Measurements from ENCODE around the gene MAS1.
"Not testable (repeated sequence)": the region's sequence is repeated elsewhere in the genome, so short reads cannot be mapped to it uniquely, and the experiment has no call there.

The MAS1 gene

DNA sequence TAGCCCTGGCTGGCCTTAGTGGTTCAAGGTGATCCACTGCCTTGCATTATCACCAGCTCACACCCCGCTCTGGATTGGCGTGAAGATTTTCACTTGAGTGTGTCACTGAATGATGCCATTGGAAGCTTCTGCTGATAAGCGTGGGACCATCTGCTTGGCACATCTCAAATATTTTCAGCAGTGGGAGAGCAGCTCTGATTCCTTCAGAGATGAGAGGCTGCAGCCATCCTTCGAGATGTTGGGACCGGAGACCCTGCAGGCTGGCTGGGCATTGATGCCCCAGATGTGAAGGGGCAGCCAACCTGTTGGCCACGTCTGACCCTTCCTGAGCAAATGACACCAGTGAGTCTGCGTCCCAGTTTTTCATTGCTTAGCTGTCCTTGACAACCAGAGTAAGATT lies at the start of gene MAS1:
MAS1 (plus strand) TSS at position 197 of the 400 bp plus-strand sequence. CDS start 15,968 bp downstream, outside the sequence.
- DNase-seq = no peak

DNA sequence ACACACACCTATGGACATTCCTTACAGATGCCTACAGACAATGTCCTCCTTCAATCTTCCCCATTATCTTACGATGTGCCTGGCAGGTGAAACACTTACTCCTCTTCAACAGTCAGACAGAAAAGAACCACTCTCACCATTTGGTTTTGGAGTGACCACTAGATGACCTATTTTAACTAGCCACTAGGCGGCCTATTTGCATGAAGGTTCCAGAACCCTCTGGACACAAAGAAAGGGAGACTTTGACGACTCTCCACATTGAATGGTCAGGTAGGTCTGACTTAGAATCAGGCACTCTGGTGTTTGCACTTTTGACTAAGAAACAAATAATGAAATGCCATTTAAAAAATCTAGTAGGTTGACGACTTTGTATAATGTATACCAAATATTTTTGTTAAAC lies 48.8 kb upstream of the MAS1 start:
- no peak for DNase-seq

DNA sequence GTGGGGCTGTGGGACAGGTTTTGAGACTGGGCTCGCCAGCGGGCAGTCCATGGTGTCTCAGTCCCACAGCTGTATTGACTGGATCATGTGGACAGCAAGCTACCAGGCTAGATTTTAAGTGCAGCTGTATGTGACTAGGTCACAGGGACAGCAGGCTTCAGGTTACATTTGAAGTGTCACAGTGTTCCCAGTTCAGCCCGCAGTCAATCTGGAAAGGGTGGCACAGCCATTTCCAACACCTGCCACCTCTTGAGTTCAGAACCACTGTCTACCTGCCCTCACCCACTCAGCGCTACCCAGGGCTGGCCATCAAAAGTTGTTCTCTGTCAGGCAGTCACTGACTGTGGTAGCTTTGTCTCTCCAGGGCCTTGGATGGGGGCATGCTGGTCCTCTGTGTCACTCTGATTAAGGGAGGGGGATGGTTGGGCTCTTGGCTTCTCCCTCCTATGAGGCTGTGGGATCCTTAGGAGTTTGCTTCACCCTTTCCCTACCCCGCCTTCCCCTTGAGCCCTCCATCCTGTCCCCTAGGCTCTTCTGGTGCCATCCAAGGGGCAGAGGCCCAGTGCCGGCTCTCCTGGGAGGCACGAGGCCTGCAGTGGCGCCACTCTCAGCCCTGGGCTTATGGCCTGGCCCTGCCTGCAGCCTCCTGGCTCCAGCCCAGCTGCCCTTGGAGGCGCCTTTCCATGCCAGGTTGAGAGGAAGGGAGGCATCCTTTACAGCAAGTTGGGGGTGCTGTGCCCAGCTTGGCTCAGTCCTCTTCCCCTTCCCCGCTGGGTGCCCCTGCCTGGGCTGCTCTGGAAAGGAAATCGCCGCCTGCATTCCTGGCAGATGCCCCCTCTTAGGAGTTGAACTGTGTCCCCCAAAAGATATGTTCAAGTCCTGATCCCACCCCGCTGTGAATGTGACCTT lies 45.8 kb upstream of the MAS1 start:
- no peak for DNase-seq

DNA sequence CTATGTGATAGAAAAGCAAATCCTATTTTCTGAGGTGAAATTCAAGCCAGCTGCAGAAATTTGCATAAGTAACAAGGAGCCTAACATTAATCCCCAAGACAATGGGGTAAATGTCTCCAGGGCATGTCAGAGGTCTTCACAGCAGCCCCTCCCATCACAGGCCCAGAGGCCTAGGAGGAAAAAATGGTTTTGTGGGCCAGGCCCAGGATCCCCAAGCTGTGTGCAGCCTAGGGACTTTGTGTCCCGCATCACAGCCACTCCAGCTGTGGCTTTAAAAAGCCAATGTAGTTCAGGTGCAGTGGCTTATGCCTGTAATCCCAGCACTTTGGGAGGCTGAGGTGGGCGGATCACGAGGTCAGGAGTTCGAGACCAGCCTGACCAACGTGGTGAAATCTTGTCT lies 42.2 kb upstream of the MAS1 start:
- DNase-seq = not testable (repeated sequence)

DNA sequence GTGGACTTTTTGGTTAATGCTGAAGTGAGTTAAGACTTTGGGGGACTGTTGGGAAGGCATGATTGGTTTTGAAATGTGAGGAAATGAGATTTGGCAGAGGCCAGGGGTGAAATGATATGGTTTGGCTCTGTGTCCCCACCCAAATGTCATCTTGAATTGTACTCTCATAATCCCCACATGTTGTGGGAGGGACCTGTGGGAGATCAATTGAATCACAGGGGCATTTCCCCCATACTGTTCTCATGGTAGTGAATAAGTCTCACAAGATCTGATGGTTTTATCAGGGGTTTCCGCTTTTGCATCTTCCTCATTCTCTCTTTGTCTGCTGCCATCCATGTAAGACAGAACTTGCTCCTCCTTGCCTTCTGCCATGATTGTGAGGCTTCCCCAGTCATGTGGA lies 40.9 kb upstream of the MAS1 start:
- not testable (repeated sequence) for DNase-seq

DNA sequence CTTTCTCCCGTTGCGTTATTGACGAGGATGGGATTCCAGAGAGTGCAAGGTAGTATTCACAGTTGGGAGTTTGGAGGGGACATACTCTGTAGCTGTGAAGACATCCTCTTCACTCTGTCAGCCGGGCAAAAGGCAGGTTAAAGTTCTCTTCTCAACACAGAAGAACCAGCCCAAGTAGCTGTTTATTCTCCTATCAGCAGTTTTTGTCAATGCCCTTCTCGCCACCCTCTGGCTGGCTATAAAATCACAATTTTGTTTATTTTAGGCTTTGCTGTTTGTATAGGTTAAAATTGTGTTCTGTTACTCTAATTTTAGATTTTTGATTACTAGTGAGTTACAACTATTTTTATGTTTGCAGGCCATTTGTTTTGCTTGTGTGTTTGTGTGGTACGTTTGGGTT lies 37.9 kb upstream of the MAS1 start:
- DNase-seq = peak; percentile 13 to 21

DNA sequence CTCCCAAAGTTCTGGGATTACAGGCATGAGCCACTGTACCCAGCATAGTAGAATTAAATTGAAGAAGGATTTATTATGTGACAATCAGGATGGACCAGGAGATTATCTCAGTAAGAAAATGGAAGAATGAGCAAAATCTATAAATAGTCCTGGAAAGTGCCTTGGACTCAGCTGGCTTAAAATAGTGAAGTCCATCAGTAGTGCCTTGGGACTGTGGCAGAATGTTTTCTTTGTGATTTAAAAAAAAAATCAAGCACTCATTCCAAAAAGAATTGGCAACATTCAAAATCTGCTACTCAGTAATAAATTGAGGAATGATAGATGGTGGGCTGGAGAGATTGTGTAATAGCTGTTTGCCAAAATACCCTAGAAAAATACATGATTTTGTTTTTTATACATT lies 37.0 kb upstream of the MAS1 start:
- no peak for DNase-seq

DNA sequence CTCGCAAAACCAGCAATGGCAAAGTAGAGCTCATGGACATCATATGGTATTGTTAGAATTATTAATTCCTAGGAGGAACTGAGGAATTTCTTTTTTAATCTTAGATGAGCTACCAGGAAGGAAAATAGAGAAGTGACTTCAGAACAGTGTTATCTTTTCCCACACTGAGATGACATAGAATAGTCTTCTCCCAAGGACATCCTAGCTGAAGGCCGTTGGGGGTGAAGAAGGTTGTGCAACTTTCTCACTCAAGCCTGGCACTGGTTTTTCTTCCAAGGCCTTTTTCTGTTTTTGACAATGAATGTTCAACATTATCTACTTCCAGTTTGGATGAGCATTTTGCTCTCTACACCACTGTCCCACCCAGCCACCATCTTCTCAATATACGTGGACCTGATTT lies 35.8 kb upstream of the MAS1 start:
- no peak for DNase-seq

DNA sequence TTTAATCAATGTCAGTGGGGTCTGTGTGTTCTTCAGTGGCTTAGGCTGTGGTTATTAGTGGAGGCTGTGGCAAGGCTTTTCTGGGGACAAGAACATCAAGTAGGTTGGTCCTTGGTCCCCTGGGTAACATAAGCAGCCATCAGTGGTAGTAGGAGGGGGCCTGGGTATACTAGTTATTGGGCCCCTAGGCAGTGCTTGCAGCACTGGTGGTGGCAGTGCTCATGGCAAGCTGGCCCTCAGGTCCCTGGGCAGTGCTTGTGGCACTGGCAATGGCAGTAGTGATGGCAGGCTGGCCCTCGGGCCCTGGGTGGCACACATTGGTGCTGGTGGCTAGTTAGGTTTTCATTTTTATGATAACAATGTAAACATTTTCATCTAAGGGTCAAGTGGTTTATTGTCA lies 32.5 kb upstream of the MAS1 start:
- DNase-seq = no peak

DNA sequence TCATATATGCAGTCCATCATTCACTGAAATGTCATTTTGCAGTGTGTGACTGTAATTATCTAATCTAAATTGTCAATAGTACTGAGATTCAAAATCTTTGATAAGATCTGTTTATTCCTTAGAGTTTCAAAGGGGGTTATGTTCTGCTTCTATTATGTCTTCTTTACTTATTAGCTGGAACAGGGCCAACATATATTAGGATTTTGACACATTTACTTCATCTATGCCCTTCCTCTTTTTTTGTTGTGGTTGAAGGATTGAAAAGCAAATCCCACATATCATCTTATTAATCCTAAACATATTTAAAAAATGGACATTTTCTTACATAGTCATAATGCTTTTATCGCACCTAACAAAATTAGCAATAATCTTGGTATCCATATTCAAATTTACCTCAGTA lies 30.3 kb upstream of the MAS1 start:
- DNase-seq = no peak

DNA sequence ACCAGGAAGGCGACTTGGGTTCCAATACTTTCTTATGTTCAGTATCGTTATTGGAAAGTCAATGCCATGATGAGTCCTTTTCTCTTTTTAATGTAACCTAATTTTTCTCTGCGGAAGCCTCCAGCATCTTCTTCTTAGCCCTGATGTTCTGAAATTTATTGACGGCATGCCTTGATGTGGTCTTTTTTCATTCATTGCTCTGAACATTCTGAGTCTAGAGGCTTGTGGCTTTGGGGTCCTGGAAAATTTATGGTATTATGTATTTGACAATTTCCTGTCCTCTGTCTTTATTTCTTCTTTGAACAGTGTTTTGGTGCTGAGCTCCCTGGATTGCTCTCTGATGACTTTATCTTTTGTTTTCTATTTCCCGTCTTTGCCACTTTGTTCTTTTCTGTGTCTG lies 28.7 kb upstream of the MAS1 start:
- peak in 1 of 2 donors; percentile 12 for DNase-seq

DNA sequence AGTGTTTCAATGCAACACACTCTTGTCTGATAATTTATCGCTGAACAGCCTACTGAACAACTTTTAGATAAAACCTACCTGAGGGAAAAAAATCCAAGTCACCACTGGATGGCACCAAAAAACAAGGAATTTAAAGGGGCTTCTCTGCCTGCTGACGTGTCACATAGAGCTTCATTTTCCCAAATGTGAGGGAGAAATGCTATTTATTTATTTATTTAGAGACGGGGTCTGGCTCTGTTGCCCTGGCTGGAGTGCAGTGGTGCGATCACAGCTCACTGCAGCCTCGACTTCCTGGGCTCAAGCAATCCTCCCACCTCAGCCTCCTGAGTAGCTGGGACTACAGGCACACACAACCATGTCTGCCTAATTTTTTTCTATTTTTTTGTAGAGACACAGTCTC lies 27.4 kb upstream of the MAS1 start:
- DNase-seq = peak; percentile 16 to 50

DNA sequence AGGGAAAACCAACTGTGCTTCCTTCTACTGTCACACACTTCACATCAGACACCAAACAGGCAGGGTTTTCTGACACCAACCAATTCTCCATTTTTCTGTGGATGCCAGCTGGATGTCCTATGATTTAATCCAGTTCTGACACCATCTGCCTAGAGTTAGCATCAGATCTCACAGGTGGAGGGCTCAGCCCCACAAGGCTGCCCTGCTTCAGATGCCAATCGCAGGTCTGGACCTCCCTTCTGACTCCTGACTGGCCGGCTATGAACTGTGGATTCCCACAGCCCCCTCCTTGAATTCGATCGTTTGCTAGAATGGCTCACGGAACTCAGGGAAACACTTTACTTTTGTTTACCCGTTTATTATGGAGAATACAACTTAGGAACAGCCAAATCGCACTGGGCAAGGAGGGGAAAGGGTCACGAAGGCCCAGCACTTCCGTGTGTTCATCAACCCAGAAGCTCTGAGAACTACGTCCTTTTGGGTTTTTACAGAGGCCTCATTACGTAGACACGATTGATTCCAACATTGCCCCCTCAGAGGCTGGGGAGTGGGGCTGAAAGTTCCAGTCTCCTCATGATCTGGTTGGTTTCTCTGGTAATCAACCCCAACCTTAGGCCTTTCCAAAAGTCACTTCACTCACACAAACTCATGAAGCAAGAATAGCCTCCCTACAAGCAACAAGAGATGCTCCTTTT lies 25.4 kb upstream of the MAS1 start:
- no peak for DNase-seq

DNA sequence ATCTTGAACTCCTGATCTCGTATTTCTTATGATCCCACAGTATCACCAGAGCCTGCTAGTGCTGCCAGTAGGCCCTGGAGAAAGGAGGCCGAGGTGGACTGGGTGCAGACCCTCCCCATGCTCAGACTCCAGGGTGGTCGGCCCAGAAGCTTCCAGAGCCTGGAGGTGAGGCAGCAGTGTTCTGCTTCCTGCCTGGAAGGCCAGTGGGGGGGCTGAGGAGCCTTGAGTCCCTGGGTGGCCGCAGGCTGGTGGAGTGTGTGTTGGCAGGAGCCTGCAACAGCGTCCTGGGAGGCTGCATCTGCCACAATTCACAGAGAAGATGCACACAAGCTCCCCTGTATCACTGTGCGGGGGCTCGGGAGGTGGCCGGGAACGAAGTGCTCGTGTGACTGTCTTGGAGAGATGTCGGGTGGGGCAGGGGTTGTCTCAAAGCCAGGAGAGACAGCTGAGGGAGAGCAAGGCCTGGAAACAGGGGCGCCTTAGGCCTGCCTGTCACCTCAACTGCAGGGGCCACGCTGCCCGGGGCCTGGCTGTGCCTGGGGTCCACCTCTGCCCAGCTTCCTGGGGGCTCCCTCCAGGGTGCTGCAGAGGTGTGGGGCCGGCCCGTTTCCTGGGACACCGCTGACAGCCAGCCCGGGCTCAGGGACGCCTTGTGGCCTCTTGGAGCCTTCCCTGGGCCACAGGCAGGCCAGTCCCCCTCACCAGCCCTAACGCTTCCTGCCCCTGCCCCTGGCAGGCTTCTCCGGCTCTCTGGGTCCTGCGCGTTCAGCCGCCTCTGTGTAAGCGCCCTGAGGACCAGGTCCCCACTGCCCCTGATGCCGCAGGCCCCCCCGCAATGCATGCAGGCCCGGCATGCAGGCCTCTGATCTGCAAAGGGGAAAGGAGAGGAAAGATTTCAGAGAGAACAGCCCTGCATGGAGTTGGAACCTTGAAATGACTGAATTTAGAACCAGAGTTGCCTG lies 24.2 kb upstream of the MAS1 start:
- DNase-seq = no peak

DNA sequence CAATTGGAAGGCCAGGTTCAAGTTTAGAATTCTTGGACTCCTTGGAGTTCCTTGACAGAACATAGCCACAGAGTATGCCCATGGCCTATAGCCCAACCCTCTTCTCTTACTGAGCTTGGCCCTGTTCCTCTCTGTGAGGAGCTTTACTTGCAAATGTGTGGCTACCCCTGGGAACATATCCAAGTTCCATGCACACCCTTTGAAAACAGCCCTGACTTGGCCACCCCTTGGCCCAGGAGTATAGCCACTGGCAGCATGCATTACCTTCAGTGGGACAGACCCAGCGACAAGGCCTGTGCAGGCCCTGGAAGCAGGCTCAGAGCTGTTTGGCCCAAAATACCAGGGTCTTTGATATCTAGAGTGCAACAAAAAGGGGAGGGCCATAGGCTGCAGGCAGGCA lies 19.5 kb upstream of the MAS1 start:
- DNase-seq = no peak

DNA sequence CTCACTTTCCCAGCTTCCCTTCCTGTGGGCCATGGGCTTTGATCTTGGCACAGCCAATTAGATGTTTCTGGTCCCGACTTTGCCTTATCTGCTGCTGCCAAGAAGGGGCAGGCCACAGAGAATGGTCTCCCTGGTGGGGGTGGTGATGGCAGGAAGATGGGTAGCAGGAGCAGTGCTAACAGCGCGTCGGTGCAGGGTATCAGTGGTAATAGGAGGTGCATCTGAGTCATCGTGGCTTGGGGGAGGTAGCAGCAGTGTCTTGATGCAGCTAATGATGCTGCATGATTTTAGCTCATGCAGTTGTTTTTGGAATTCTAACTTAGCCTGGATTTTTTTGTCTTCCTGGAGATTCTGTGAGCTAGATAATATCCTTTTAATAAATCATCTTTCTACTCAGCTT lies 18.9 kb upstream of the MAS1 start:
- DNase-seq = no peak

DNA sequence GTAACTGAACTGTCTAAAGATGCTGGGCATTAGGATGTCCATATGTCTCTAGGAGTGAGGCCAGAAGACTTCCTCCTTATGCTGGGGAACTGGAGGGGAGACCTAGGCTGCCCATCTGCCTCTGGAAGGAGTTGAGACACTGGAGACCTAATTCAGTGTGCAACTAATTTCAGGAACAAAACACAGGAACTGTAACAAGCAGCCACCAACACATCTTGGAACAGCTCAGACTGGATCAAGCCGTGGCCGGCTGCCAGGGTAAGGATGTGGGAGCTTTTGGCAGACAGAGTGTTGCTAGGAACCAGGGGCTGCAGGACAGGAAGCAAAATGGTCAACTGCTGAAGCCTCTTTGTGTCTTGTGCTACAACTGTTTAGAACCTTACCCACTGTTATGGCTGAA lies 16.4 kb upstream of the MAS1 start:
- DNase-seq = no peak

DNA sequence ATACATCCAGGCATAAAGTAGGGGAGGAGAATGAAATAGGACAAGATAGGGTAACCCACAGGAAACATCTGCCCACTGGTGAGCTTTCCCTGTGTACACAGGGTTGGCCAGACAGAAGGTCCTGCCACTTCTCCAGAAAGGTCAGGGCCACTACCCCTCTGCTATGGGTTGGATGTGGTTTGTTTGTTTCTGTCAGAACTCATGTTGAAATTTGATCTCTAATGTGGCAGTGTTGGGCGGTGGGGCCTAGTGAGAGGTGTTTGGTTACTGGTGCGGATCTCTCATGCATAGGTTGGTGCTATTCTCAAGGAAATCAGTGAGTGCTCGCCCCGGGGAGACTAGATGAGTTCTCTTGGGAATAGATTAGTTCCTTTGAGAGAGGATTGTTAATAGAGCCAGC lies 15.6 kb upstream of the MAS1 start:
- no peak for DNase-seq

DNA sequence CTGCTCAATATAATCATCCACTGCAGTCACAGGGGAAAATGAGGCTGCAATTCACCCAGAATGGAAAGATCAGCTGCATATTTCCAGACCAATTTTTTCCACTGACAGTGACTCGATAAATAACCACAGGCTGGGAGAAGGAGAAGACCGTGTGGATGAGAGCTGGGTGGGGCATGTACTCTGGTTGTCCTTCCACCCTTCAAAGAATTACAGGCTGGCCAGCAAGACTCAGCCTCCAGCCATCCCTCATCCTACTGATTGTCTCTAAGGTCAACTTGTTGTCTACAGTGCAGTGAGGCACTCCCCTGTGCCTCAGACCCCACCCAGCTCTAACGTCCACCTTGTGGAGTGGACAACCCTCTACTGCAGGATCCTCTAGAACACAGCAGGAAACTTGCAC lies 14.5 kb upstream of the MAS1 start:
- no peak for DNase-seq

DNA sequence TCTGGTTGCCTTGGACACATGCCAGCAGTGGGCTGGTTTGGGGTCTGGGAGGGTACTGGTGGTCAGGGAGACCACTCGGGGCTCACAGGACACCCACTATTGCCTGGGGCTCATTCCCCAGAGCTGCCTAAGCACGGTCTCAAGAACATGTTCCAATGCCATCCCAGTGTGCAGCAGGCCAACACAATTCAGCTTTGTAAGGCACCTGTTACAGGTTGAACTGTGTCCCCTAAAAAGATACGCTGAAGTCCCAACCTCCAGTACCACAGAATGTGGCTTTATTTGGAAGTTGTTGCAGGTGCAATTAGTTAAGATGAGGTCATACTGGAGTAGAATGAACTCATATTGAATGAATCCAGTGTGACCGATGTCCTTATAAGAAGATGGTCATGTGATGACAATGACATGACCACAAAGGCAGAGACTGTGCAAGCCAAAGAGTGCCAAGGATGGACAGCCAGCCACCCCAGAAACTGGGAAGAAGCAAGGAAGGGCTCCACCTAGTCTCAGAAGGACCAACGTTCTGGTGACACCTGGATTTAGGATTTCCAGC lies 13.5 kb upstream of the MAS1 start:
- no peak for DNase-seq

DNA sequence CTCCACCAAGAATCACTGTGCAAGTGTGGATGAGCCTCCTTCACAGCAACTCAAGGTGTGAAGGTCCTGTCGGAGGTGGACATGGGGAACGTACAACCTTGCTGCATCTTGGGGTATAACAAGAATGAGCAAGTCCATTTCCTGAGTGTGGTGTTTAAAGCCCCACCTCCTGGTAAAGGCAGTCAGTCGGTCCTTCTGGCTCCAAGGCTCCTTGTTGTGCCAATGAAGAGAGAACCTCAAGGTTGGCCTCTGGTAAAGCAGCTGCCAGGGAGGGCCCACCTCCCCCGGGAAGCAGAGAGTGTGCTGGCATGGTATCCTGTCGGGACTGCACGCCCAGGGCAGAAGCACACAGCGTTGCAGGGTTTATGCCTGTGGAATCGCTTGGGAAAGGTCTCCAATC lies 12.4 kb upstream of the MAS1 start:
- no peak for DNase-seq

DNA sequence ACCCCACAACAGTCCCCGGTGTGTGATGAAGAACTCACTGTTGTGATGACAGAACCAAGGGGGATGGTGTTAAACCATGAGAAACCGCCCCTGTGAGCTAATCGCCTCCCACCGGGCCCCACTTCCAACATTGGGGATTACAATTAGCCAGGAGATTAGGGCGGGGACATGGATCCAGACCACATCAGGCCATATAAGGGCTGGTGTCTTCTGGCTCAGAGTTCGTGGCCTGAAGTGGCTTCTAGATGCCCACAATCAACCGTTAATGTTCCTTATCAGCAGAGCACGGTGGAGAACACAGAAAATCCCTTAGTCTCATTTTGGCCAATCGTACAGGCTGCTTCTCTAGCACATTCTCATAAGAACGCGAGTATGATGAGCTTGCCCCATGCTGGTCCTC lies 10.9 kb upstream of the MAS1 start:
- DNase-seq = no peak

DNA sequence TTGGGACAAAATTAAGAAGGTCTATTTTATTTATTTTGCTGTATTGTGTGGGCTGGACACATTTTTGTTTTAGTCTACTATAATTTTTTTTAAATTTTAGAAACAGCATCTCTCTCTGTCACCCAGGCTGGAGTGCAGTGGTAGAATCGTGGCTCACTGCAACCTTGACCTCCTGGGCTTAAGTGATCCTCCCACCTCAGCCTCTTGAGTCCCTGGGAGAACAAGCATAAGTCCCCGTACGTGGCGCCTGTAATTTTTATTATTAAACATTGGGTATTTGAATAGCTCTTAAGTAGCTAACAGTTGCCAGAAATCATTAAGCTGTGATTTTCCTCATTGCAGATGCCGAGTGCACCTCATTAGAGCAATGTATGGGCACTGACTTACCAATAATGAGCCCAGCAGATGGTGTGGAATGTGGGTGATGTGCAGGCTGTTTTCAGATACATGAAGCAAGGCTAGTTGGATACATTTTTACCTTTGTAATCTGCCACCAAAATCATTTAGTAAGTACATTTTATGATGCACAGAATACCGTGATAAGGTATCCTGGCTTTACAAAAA lies 10.3 kb upstream of the MAS1 start:
- no peak for DNase-seq

All from CD4-positive, alpha-beta T cell treated with Interleukin-1 beta for 1 hour (primary cell).